ENCODE results near the gene FOXF2. TPM values are rescaled to one million over a fixed set of nuclear protein-coding genes. Genes with fewer than 3 reads are reported as not detected.

Gene FOXF2
- total RNA-seq, 4 donors from 2014 or later: 0.25 to 3.0 (median 0.99) TPM

- H3K4me3 ChIP-seq: peak overlapping the region; percentile 28
Measured at GRCh38 chr6:1378065-1379016, 11.0 kb upstream of the FOXF2 start.

GRCh38 chr6:1379017-1379787 is 10.2 kb upstream of the FOXF2 start:
- H3K27ac ChIP-seq: no peak overlapping the region
- peaks cover 100% of the 10 kb centered on the region for H3K27me3 ChIP-seq
- 5% methylated on average over 55 of the region's 60 CpGs for WGBS
- peak overlapping the region; percentile 28 for H3K4me3 ChIP-seq
- no peak for DNase-seq (ENCODE audit: low spot score in 2 of 2)
- TF ChIP-seq POLR2AphosphoS5 (IDR thresholded peaks at IDR 0.05): peak in 2 of 3 donors; percentile 45 to 56
- TF ChIP-seq EP300 (IDR thresholded peaks at IDR 0.05): no peak
- no peaks in the 10 kb centered on the region for H3K9me3 ChIP-seq
- peaks cover 57% of the 10 kb centered on the region for H3K4me1 ChIP-seq
- H3K36me3 ChIP-seq: no peaks in the 10 kb centered on the region

More at GRCh38 chr6:1378065-1379016, 11.0 kb upstream of the FOXF2 start:
- H3K4me1 ChIP-seq: peaks cover 49% of the 10 kb centered on the region
- DNase-seq (ENCODE audit: low spot score in 2 of 2): no peak
- WGBS: 7% methylated on average over 69 of the region's 89 CpGs
- H3K27ac ChIP-seq: no peak overlapping the region
- no peaks in the 10 kb centered on the region for H3K36me3 ChIP-seq
- H3K9me3 ChIP-seq: no peaks in the 10 kb centered on the region
- peaks cover 100% of the 10 kb centered on the region for H3K27me3 ChIP-seq
- TF ChIP-seq POLR2AphosphoS5 (IDR thresholded peaks at IDR 0.05) (no peak), EP300 (IDR thresholded peaks at IDR 0.05) (no peak), POLR2A (IDR thresholded peaks at IDR 0.05) (no peak)
- TF ChIP-seq, protein P1, sequence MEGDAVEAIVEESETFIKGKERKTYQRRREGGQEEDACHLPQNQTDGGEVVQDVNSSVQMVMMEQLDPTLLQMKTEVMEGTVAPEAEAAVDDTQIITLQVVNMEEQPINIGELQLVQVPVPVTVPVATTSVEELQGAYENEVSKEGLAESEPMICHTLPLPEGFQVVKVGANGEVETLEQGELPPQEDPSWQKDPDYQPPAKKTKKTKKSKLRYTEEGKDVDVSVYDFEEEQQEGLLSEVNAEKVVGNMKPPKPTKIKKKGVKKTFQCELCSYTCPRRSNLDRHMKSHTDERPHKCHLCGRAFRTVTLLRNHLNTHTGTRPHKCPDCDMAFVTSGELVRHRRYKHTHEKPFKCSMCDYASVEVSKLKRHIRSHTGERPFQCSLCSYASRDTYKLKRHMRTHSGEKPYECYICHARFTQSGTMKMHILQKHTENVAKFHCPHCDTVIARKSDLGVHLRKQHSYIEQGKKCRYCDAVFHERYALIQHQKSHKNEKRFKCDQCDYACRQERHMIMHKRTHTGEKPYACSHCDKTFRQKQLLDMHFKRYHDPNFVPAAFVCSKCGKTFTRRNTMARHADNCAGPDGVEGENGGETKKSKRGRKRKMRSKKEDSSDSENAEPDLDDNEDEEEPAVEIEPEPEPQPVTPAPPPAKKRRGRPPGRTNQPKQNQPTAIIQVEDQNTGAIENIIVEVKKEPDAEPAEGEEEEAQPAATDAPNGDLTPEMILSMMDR (IDR thresholded peaks at IDR 0.05): no peak

DNA sequence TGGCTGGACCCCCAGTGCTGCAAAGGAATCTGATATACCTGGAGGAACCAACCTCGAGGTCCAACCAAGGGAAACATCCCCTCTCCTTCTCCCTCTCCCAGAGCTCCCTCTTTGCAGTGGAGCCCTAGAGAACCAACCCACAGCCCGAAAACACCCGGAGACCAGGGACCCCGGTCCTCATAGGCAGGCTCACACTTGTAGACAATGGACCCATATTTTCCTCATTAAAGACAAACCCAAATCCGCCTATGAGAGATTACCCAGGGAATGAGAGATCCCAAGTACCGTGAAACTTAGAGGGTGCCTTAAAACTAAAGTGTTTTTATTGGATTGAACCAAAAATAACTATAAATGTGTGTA is 9.6 kb upstream of the FOXF2 start:
- Histone ChIP-seq H3K9me3 (no peaks in the 10 kb centered on the region), H3K27ac (no peak overlapping the region), H3K36me3 (no peaks in the 10 kb centered on the region), H3K4me3 (peak overlapping the region; percentile 8), H3K27me3 (peaks cover 100% of the 10 kb centered on the region), H3K4me1 (peaks cover 57% of the 10 kb centered on the region)
- TF ChIP-seq EP300 (IDR thresholded peaks at IDR 0.05): no peak
- no peak for TF ChIP-seq POLR2A (IDR thresholded peaks at IDR 0.05)
- no peak for TF ChIP-seq POLR2AphosphoS5 (IDR thresholded peaks at IDR 0.05)
- TF ChIP-seq, protein P1 (IDR thresholded peaks at IDR 0.05): no peak
- 11% methylated on average over 6 of the region's 6 CpGs for WGBS
- DNase-seq (ENCODE audit: low spot score in 2 of 2): no peak

DNA sequence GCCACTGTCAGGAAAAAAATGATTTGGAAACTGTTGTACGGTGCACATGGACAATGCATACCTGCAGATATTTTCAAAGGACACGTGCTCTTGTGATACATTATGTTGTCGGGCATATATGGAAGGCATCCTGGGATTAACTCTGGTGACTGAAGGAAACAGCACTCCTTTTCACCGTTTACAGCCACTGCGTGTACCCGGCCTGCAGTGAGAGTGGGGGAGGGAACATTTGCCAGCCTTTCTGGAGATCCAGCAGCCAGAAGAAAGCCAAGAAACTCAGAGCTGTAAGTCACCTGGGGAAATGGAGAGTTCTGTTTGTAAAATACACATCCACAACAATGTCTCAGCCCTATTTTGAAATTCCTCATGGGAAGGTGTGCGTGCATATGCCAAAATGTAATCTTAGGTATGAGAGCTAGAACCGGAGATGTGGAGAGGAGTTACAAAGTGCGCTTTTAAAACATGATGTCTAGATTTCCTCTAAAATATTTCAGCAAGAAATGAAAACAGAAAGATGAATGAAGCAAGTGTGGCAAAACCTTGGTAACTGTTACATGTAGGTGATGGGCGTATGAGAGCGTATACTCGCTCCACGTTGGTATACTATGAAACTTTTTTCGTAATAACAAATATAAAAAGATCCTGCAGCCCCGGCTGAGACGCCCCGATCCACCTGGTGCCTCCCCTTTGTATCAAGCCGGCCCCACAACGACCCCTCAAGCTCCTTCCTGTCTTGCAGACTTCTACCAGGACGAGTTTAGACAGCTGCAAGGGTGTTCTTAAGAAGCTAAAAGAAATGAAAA is 8.6 kb upstream of the FOXF2 start:
- H3K4me3 ChIP-seq: no peak overlapping the region
- DNase-seq (ENCODE audit: low spot score in 2 of 2): no peak
- peaks cover 57% of the 10 kb centered on the region for H3K4me1 ChIP-seq
- peaks cover 100% of the 10 kb centered on the region for H3K27me3 ChIP-seq
- H3K9me3 ChIP-seq: no peaks in the 10 kb centered on the region
- WGBS: 31% methylated on average over 20 of the region's 20 CpGs
- TF ChIP-seq POLR2A (IDR thresholded peaks at IDR 0.05) (no peak), POLR2AphosphoS5 (IDR thresholded peaks at IDR 0.05) (no peak), EP300 (IDR thresholded peaks at IDR 0.05) (no peak)
- TF ChIP-seq, protein P1 (IDR thresholded peaks at IDR 0.05): no peak
- no peak overlapping the region for H3K27ac ChIP-seq
- no peaks in the 10 kb centered on the region for H3K36me3 ChIP-seq
